Measurements from ENCODE around the gene CYP27A1. TPM values are rescaled to one million over a fixed set of nuclear protein-coding genes. Genes with fewer than 3 reads are reported as not detected.
A peak's percentile ranks its signal among the peaks of the same experiment; 100 is the strongest.

The CYP27A1 gene
- total RNA-seq, 1 donor from 2014 or later = 6.7 TPM

DNA sequence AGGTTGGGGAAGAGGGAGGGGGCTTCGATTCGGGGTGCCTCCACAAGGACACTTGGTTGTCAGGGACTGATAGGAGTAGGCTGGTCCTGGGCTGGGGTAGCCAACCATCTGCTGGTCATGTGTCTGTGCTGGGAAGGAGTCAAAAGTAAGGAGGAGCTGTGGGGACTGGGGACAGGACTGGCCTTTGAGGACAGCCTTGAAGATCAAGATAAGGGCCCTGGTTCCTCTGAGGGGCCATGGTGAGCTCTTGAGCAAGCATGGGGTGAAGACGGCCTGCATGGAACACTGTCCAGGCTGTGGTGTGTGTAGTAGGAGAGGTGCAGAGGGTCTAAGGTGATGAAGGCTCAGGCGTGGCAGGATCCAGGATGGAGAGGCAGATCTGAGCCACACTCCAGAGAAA lies 1.7 kb downstream of the CYP27A1 start:
- Histone ChIP-seq H3K27me3 (ENCODE audit: low read depth) (peaks cover 2% of the 10 kb centered on the region), H3K9me3 (replicated peaks) (peaks cover 8% of the 10 kb centered on the region), H3K4me1 (peaks cover 31% of the 10 kb centered on the region), H3K36me3 (peaks cover 6% of the 10 kb centered on the region), H3K27ac (replicated peaks) (peak overlapping the region; percentile 84), H3K4me3 (peak overlapping the region; percentile 80)
- TF ChIP-seq CTCF (IDR thresholded peaks at IDR 0.05; ENCODE audit: borderline replicate concordance) = no peak
- DNase-seq = no peak
- intact Hi-C loops (cut with micrococcal nuclease) = no loop called here

- TF ChIP-seq CTCF (IDR thresholded peaks at IDR 0.05; ENCODE audit: borderline replicate concordance) = no peak
- no peak for DNase-seq
- Histone ChIP-seq H3K4me1 (peaks cover 31% of the 10 kb centered on the region), H3K27me3 (ENCODE audit: low read depth) (peaks cover 2% of the 10 kb centered on the region), H3K36me3 (peaks cover 6% of the 10 kb centered on the region), H3K9me3 (replicated peaks) (peaks cover 8% of the 10 kb centered on the region), H3K27ac (replicated peaks) (no peak overlapping the region), H3K4me3 (no peak overlapping the region)
- intact Hi-C loops (cut with micrococcal nuclease) = no loop called here
Observed at GRCh38 chr2:218785103-218785502, 3.2 kb downstream of the CYP27A1 start.

DNA sequence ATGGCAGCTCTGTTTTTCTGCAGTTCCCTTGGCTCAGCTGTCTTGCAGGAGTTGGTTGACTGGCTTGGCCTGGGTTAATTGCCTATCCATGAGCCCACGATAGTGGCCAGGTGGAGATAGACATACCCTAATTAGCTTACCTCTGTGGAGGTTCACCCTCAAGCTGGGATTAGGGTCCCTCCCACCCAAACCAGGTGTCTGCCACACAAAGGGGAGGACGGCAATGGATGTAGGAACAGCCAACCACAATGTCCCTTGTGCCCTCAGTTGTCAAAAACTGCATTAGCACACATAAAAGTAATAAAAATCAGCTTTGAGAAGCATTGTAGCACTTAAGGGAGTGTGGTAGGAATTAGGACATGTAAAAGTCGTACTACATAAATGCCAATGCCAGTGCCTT lies 4.2 kb downstream of the CYP27A1 start:
- no peak for DNase-seq
- Histone ChIP-seq H3K27me3 (ENCODE audit: low read depth) (peaks cover 2% of the 10 kb centered on the region), H3K36me3 (peaks cover 6% of the 10 kb centered on the region), H3K4me3 (no peak overlapping the region), H3K9me3 (replicated peaks) (peaks cover 8% of the 10 kb centered on the region), H3K27ac (replicated peaks) (no peak overlapping the region), H3K4me1 (peaks cover 27% of the 10 kb centered on the region)
- intact Hi-C loops (cut with micrococcal nuclease) = no loop called here
- TF ChIP-seq CTCF (IDR thresholded peaks at IDR 0.05; ENCODE audit: borderline replicate concordance) = no peak

DNA sequence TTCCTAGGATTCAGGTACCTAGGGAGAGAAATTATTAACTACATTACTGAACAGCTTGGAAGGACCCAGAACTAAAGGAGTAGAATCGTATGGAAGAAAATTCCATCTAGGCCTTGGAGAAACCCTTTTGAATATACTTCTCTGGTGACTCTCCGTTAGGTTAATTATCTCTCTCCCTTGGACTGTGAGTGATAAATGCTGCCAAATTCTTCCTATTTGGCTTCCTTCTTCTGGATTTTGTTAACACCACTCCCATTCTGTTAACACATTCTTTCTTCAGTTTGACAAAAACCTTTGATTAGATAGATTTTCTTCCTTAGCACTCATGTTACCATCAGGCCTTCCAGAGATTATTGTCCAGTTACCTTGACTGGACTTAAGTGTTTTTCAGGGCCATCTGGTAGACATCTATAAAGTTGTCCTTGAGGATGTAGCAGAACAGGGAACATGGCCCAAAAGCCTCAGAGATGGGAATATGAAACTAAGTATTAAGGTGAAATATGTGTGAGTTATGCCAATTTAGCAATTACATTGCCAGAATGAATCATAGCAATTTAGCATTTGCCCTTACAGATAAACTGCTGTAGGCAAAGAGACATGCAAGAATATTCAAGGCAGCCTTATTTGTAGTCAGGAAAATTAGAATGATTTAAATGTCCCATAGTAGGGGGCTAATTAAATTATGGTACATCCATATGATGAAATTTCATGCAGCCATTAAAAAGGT lies 6.7 kb downstream of the CYP27A1 start:
- Histone ChIP-seq H3K27me3 (ENCODE audit: low read depth) (no peaks in the 10 kb centered on the region), H3K36me3 (peaks cover 6% of the 10 kb centered on the region), H3K4me1 (peaks cover 4% of the 10 kb centered on the region), H3K9me3 (replicated peaks) (peaks cover 8% of the 10 kb centered on the region), H3K4me3 (no peak overlapping the region), H3K27ac (replicated peaks) (no peak overlapping the region)
- TF ChIP-seq CTCF (IDR thresholded peaks at IDR 0.05; ENCODE audit: borderline replicate concordance) = no peak
- DNase-seq = no peak
- intact Hi-C loops (cut with micrococcal nuclease) = no loop called here

DNA sequence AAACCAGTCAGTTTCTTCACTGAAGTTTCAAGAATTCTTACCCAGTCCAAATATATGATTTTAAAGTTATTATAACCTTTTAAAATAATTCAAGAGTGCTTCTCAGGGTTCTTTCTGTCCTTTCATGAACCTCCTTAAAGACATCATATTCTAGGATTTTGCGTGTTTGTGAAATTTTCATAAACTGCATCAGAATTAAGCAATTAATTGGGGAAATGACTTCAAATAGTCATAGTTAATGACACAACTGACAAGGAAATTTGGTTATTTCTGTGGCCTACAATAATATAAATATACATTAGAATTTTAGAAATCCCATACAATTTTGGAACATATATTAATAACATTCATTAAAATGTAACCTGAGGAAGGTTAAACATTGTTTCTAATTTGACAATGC lies 10.5 kb downstream of the CYP27A1 start:
- Histone ChIP-seq H3K4me1 (no peaks in the 10 kb centered on the region), H3K27ac (replicated peaks) (no peak overlapping the region), H3K9me3 (replicated peaks) (peaks cover 8% of the 10 kb centered on the region), H3K27me3 (ENCODE audit: low read depth) (no peaks in the 10 kb centered on the region), H3K4me3 (no peak overlapping the region), H3K36me3 (peaks cover 6% of the 10 kb centered on the region)
- TF ChIP-seq CTCF (IDR thresholded peaks at IDR 0.05; ENCODE audit: borderline replicate concordance) = no peak
- intact Hi-C loops (cut with micrococcal nuclease) = no loop called here
- DNase-seq = no peak
